ENCODE results near the gene XAGE3.
"Not testable (repeated sequence)": the region's sequence is repeated elsewhere in the genome, so short reads cannot be mapped to it uniquely, and the experiment has no call there.

The XAGE3 gene

GRCh38 chrX:52843619-52844018, 24.3 kb downstream of the XAGE3 start:
- DNase-seq (ENCODE audit: low read depth, low spot score): not testable (repeated sequence)

- DNase-seq (ENCODE audit: low read depth, low spot score): no peak
Observed at GRCh38 chrX:52839137-52839536, 28.7 kb downstream of the XAGE3 start.

DNA sequence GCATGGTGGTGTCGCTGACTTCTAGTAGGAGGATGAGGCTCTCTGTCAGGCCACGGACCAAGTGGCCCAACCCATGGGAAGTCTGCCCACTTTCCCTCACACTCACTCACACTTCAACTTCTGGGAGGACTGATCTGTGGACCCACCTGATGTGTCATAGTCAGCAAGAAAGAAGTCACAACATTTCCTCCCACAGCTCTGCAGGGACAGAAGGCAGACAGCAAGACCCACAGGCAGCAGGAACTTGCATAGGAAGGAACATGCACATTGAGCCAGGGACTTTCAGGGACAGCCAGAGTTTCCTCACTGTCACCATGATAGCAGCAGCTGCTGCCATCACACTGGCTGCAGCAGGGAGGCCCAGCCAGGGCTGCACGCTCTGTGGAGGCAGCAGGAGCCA, 37.3 kb downstream of the XAGE3 start:
- DNase-seq (ENCODE audit: low read depth, low spot score): no peak

DNA sequence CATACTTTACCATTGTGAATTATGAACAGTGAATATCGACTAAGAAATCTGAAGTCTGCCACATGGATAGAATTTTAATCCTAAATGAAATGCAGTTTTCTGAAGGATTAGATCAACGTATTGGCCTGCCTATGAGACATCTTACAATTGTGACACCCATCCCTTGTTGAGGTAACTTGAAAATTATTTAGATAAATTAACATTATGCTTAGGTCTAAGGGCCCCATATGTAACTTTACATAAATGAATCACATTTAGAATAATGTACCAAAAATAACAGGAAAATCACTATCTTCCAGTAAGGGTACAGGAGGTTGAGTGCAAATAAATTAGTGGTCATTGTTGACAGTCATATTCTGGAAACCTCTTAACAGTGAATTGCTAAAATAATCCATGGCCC, 43.3 kb downstream of the XAGE3 start:
- no peak for DNase-seq (ENCODE audit: low read depth, low spot score)

- DNase-seq (ENCODE audit: low read depth, low spot score): no peak
Observed at GRCh38 chrX:52821079-52821760, 46.7 kb downstream of the XAGE3 start.

GRCh38 chrX:52819788-52820187, 48.1 kb downstream of the XAGE3 start:
- DNase-seq (ENCODE audit: low read depth, low spot score): no peak
